ENCODE results near the gene WAC. TPM values are rescaled to one million over a fixed set of nuclear protein-coding genes. Genes with fewer than 3 reads are reported as not detected.

WAC gene
- polyA plus RNA-seq, 2 of the 4 experiments (the other 2 are of a cell fraction): 63.9 to 133 TPM

- TF ChIP-seq POLR2A (IDR thresholded peaks at IDR 0.05; ENCODE audit: low read length) (peak; percentile 33; the same call in 1 of the 2 replicates), RNF2 (IDR thresholded peaks at IDR 0.05; ENCODE audit: borderline replicate concordance, low read depth) (peak; percentile 61; the same call in 1 of the 2 replicates), MAFK (IDR thresholded peaks at IDR 0.05; ENCODE audit: partially characterized antibody) (no peak), ZFP36 (IDR thresholded peaks at IDR 0.05; ENCODE audit: borderline replicate concordance, partially characterized antibody) (no peak), HDAC2 (IDR thresholded peaks at IDR 0.05) (peak; percentile 96), POLR2AphosphoS2 (conservative IDR thresholded peaks at IDR 0.05; ENCODE audit: low read length) (no peak), HOXA7 (CRISPR knock-in tag; IDR thresholded peaks at IDR 0.05) (no peak), BCL3 (IDR thresholded peaks at IDR 0.05) (0 out of 3 replicates have a peak, but pooled peaks have one; percentile 16), FOXS1 (CRISPR knock-in tag; IDR thresholded peaks at IDR 0.05) (no peak), JUNB (IDR thresholded peaks at IDR 0.05) (no peak), GATA3 (IDR thresholded peaks at IDR 0.05; ENCODE audit: borderline replicate concordance) (no peak), RFX5 (IDR thresholded peaks at IDR 0.05) (no peak), EHMT2 (IDR thresholded peaks at IDR 0.05; ENCODE audit: low read depth) (no peak), HES2 (IDR thresholded peaks at IDR 0.05) (no peak)
- peak overlapping the region; percentile 70 for H3K4me3 ChIP-seq
- H3K9me3 ChIP-seq: no peaks in the 10 kb centered on the region
- WGBS (ENCODE audit: missing lambda C conversion rate): 4% methylated on average over 55 of the region's 59 CpGs
- ChIA-PET CTCF (interaction anchor here (1.0 to 2.7 kb wide), 6 partner anchors 271 to 637 kb away, joined by 3 to 17 read pairs (median 6); no protein-coding TSS in a partner anchor), POLR2A (interaction anchor here (0.6 to 1.8 kb wide), 4 partner anchors 9 to 648 kb away, joined by 3 to 8 read pairs (median 4); partner anchors contain the start of gene BAMBI)
- DNase-seq (ENCODE audit: low read depth in 1 of 2, low spot score in 1 of 2) (peak; percentile 44 to 52), ATAC-seq (peak; percentile 90 to 94), FAIRE-seq (no peak)
- H3K27ac ChIP-seq: peak overlapping the region; percentile 73 to 82
- H3K4me2 ChIP-seq: peak overlapping the region; percentile 88
- H3K4me1 ChIP-seq: peaks cover 17% of the 10 kb centered on the region
Observed at GRCh38 chr10:28668363-28669226, 135.7 kb downstream of the WAC start.

- peak overlapping the region; percentile 88 for H3K4me2 ChIP-seq
- H3K9me3 ChIP-seq: no peaks in the 10 kb centered on the region
- WGBS (ENCODE audit: missing lambda C conversion rate): 64% methylated on average over 21 of the region's 21 CpGs
- H3K4me1 ChIP-seq: peaks cover 11% of the 10 kb centered on the region; the same call in 1 of the 3 replicates
- DNase-seq (ENCODE audit: low read depth in 1 of 2, low spot score in 1 of 2) (no peak), ATAC-seq (no peak), FAIRE-seq (no peak)
- ChIA-PET CTCF (interaction anchor here (0.6 to 2.7 kb wide), 8 partner anchors 17 to 739 kb away, joined by 3 to 17 read pairs (median 3); no protein-coding TSS in a partner anchor), POLR2A (interaction anchor here (0.7 to 1.8 kb wide), 3 partner anchors 8 to 635 kb away, joined by 3 to 8 read pairs (median 5); partner anchors contain the start of gene BAMBI)
- H3K27ac ChIP-seq: peak overlapping the region; percentile 73 to 82
- peak overlapping the region; percentile 70 for H3K4me3 ChIP-seq
- no peak for TF ChIP-seq RCOR1 (IDR thresholded peaks at IDR 0.05; ENCODE audit: low read depth, low read length)
- no peak for TF ChIP-seq TFCP2L1 (CRISPR knock-in tag; IDR thresholded peaks at IDR 0.05)
- no peak for TF ChIP-seq KDM5A (IDR thresholded peaks at IDR 0.05)
- TF ChIP-seq CHD4 (IDR thresholded peaks at IDR 0.05; ENCODE audit: borderline replicate concordance): no peak
- TF ChIP-seq RNF2 (IDR thresholded peaks at IDR 0.05; ENCODE audit: borderline replicate concordance, low read depth): no peak
- no peak for TF ChIP-seq MYC (IDR thresholded peaks at IDR 0.05; ENCODE audit: borderline replicate concordance, low read length)
Observed at GRCh38 chr10:28669227-28670173, 136.6 kb downstream of the WAC start.

Small RNA genes lying within 50 kb of the gene (small RNA-seq; reads per million reads assigned to genes)
- gene RNU4ATAC6P (0 reads per million in 6 experiments), gene RNU6-1067P (0 to 3.9 (median 0.18) reads per million in 6 experiments)

Other genes starting within 250 kb of the WAC start
- gene MPP7, start 230.1 kb upstream of the WAC start, polyA plus RNA-seq (2011; rRNA removed): 0.21 and 0.23 TPM in 2 replicates
- 0.05 to 0.09 TPM (median 0.06 TPM) in 3 replicates for gene MPP7, start 230.1 kb upstream of the WAC start, polyA plus RNA-seq (2017; fragmentation: RNase III; extraction: RNeasy Plus Mini Kit Qiagen cat#74134 plus additional on column Dnase treatment)
- gene BAMBI, start 144.4 kb downstream of the WAC start, polyA plus RNA-seq (2011; rRNA removed): 40.5 and 60.8 TPM in 2 replicates
- 23.2 to 26.1 TPM (median 25.6 TPM) in 3 replicates for gene BAMBI, start 144.4 kb downstream of the WAC start, polyA plus RNA-seq (2017; fragmentation: RNase III; extraction: RNeasy Plus Mini Kit Qiagen cat#74134 plus additional on column Dnase treatment)